GM13977 (cell line): ENCODE measurements around the gene UIMC1.

Experiments
- DNase-seq: peaks from one replicate; pipeline ENCODE4 v3.0.0; 2012; ENCODE audit warnings: low spot score
- CTCF ChIP-seq: IDR thresholded peaks from 2 replicates; pipeline ENCODE4 v1.5.1; 2012; ENCODE audit warnings: mild to moderate bottlenecking, control low read depth; ENCODE audit not compliant: insufficient read depth; ENCODE audit errors: extremely low read depth, missing control alignments
- in situ Hi-C: fragments of 300-500 bp; cut with MboI; formaldehyde crosslinking; loops from one replicate; pipeline ENCODE4 v1.12.0; 2022; ENCODE audit warnings: low sequenced_read_pairs, low pct_unique_long_range_greater_than_20kb, mixed read lengths, inconsistent platforms; ENCODE audit not compliant: unreplicated experiment

The UIMC1 gene

GRCh38 chr5:176855598-176855997 is 151.0 kb downstream of the UIMC1 start:
- TF ChIP-seq CTCF: no peak
- in situ Hi-C loops: no loop called here
- no peak for DNase-seq
